ENCODE results near the gene DACH1.
"Not testable (repeated sequence)": the region's sequence is repeated elsewhere in the genome, so short reads cannot be mapped to it uniquely, and the experiment has no call there.

The DACH1 gene

GRCh38 chr13:71867131-71867814 lies at the start of gene DACH1:
DACH1 (minus strand) TSS chr13:71867204.
- no peak for DNase-seq

- no peak for DNase-seq
These were observed 46.7 kb upstream of the DACH1 start for GRCh38 chr13:71913717-71914116.

DNA sequence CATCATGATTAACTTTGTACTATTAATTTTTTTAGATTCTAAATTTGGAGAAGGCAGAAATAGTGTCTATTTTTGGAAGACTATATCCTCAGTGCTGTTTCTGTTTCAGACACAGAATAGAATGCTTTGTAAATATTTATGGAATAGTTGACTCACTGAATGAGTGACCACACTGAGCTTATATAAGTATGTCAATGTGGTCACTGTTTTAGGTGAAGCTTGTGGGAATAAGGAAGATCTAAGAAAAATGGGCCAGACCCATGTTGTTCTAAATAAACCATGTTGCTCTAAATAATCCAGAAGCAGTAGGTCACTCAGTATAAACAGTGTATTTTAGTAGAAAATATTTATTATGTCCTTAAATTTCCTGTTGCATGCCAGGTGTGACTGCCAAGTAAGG lies 45.5 kb upstream of the DACH1 start:
- DNase-seq, result no peak

GRCh38 chr13:71906448-71906847 lies 39.4 kb upstream of the DACH1 start:
- no peak for DNase-seq

DNA sequence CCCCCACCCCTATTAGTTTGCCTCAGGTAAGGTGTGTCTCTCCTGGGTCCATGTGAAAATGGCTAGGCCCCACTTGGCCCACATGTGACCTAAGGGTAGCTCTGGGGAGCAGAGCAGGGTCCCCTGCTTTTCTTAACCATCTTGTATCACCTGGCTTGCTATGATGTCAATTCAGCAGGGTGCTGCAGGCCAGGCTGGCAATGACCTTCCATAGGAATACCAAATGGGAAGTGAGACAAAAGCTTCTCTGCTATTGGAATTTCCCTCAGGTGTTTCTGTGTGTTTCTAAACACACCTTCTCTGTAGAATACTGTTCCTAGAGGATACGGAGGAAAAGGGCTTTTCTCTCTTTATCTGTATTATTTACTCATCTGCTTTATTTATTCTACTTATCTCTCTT lies 35.7 kb upstream of the DACH1 start:
- no peak for DNase-seq

DNA sequence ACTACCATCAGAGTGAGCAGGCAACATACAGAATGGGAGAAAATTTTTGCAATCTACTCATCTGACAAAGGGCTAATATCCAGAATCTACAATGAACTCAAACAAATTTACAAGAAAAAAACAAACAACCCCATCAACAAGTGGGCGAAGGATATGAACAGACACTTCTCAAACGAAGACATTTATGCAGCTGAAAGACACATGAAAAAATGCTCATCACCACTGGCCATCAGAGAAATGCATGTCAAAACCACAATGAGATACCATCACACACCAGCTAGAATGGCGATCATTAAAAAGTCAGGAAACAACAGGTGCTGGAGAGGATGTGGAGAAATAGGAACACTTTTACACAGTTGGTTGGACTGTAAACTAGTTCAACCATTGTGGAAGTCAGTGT lies 26.5 kb upstream of the DACH1 start:
- not testable (repeated sequence) for DNase-seq

GRCh38 chr13:71886880-71887279 lies 19.9 kb upstream of the DACH1 start:
- DNase-seq, result no peak

DNA sequence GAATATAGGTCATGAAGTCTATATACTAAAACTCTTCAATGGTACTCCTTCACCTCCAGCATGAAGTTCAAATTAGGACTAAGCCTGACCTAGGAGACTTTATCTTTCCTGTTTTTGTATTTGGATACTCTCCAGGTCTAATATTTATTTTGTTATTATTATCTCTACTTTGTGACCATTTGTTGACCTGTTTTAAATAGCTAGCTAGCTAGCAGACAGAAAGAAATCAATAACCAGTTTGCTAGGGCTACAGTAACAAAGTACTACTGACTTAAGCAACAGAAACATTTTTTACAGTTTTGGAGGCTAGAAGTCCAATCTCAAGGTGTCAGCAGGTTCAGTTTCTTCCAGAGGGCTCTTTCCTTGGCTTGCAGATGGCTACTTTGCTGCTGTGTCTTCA lies 15.1 kb upstream of the DACH1 start:
- no peak for DNase-seq

DNA sequence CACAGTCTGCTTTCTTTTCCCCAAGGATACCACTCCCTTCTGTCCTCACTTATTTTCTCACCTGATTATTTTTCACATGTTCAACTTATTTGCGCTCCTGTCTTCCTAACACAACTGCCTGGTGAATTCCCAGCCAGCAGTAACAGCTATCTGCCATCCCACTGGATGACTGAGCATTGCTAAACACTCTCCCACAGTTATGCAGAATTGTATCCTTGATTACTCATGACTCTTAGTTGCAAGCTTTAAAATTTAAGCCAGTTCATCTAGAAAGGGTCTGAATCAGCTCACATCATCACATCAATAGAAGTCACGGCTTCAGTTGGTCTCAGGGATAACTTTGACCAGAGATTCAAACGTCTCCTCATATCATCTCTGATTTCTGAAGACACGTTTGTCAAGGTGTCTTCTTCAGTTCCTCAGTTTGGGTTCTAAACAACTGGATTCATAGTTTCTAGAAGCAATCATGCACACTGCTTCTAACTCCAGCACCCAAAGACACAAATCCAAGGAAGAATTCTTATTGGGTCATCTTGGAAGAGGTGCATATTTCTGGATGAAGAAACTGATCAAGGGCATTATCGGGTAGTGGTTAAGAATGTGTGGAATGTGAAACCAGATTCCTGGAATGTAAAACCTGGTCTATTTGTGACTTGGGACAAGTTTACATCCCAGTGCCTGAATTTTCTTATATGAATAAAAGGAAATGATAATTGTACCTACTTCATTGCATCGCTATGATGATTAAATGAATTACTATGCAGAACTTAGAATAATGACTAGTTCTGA lies 13.9 kb upstream of the DACH1 start:
- DNase-seq, result no peak

DNA sequence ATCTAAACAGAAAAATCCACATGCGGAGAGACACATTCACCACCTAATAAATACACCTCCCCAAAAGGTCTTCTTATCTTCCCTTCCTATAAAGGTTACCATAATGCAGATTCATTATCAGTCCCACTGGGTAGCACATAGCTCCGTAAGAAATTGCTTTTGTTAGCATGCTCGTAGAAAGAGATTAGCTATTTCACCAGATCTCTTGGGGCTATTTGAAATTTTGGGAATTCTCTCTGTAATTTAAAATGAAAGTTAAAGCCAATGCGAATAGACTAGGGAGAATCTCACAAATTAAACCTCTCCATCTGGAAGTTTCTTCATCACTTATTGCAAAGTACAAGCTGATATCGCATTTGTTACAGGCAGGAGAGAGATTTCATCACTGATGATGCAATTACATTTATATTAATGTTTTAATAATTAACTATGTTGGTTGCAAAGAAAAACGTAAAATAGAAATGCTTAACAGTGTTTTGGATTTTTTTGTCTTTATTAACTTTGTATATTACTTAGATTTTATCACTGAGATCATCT lies 12.9 kb upstream of the DACH1 start:
- DNase-seq, result no peak

GRCh38 chr13:71879129-71879535 lies 12.1 kb upstream of the DACH1 start:
- DNase-seq, result no peak

DNA sequence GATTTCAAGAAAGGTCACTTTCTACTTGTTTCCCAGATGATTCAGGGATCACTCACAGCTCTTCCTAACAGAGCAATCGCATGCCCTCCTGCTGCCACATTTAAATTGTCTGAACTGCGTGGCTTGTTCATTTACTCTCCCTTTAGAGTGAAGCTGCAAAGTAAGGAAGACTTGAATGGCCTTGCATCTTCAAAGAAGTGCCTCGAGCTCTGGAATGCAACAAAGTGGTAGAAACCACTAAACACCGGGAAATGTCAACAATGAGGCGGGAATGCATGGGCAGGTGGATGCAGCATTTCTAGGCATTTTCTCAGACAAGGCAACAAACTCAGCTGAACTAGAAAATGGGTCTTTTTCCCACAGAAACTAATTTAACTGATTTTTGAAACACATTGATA lies 10.3 kb upstream of the DACH1 start:
- DNase-seq, result no peak

DNA sequence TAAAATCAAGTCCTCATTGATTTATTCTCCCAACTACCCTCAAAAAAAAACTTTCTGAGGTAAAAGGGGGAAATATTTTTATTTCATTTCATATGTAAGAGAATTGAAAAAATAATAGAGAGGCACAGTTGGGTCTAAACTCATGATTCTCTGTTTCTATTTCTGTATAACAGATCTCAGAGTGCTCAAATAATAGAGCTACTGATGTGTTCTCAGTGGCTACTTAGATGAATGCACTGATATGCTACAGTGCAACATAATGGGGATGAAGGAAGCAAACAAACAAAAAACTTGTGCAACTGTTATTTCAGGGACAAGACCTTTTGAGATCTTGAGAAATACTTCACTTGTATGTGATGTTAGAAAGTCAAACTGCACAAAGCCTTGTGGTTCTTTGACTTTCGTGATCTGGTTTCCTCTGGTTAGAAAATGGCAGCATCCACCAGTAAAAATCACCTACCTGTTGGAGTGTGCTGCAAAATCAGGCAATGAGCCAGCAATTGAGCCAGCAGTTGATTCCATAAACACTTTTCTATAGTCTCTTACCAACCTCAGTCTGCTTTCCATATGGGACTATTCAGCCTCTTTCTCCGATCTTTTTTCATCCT lies 9.7 kb upstream of the DACH1 start:
- DNase-seq, result no peak

DNA sequence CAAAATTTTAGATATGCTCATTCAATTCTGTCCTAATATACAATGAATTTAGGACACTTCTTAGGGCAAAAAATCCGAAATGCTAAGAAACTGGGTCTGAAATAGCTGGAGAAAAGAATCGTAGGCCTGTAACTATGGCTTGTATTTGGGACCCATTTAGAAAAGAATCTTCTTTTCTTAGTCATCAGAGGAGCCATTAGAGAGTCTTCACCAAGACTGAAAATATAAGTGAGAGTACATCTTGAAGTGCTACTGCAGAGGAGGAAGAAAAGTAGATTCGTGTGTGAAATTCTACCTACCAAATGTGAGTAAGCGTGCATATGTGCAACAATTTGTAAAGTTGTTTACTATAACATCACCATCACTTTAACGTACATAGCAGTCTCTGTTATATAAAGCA lies 8.8 kb upstream of the DACH1 start:
- no peak for DNase-seq

- no peak for DNase-seq
These were observed 7.5 kb upstream of the DACH1 start for GRCh38 chr13:71874458-71874857.

DNA sequence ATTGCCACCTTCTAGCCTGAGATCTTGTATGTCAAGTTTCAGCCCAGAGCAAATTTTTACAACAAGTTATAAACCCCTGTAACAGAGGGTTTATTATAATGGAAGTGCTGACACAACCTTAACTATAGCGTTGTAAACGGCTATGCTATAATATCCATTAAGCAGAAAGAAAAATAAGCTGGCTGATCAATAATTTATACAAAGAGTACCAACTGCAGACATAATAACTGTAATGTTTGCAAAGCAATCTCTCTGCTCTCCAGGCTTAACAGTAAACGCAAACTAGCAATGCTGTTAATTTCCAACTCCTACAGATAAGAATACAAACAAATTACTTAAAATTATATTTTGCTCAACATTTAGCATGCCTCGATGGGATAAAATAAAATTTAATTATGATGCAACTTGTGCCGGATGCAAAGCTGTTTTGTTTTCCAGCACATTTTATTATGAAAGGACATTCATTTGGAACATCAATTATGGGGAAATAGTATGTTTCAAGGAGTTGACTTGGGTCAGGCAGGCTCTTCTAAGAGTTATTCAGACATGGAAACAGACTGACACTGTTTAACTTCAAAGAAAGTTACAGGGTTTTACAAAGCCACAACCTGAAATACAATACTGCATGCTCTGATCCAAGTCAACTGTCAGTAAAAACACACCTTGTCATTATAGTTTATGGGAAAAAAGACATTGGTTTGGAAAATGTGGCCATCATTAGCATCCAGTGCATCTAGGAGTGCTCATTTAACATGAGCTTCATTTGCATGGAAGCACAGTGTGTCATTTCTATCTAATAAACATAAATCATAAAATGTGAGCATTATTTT lies 6.6 kb upstream of the DACH1 start:
- DNase-seq, result no peak

- no peak for DNase-seq
These were observed 4.8 kb upstream of the DACH1 start for GRCh38 chr13:71871844-71872243.

- no peak for DNase-seq
These were observed 4.3 kb upstream of the DACH1 start for GRCh38 chr13:71871176-71871754.

- no peak for DNase-seq
These were observed 3.1 kb upstream of the DACH1 start for GRCh38 chr13:71870100-71870499.

GRCh38 chr13:71869274-71869673 lies 2.3 kb upstream of the DACH1 start:
- no peak for DNase-seq

DNA sequence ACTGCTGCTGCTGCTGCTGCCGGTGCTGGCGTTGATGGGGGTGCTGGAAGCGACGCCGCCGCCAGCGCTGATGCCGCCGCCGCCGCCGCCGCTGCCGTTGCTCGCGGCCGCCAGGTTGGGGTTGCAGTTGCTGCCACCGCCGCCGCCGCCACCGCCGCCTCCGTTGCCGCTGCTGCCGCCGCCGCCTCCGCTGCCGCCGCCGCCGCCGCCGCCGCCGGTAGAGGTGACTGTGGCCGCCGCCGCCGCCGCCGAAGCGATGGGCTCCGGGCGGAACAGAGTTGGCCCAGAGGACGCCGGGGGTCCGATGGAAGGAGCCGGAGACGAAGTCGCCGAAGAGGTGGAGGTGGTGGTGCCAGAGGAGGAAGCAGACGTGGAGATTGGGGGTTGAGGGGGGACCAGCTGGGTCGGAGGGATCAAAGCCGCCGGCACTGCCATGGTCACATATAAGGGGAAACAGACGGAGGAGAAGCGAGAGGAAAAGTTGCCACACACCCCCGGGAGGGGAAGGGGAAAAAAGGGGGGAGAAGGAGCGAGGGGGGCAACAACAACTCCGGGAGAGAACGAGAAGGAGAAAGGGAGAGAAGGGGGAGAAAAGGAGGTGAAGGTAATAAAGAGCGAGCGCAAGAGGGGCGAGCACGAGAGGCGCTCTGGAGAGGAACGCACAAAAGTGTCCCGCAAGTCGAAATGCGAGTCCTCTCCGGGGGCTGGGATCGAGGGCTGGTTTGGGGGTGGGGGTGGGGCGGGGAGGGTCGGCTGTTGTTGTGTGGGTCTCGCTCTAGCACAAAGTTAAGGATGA lies 471 bp downstream of the DACH1 start:
- DNase-seq, result no peak

DNA sequence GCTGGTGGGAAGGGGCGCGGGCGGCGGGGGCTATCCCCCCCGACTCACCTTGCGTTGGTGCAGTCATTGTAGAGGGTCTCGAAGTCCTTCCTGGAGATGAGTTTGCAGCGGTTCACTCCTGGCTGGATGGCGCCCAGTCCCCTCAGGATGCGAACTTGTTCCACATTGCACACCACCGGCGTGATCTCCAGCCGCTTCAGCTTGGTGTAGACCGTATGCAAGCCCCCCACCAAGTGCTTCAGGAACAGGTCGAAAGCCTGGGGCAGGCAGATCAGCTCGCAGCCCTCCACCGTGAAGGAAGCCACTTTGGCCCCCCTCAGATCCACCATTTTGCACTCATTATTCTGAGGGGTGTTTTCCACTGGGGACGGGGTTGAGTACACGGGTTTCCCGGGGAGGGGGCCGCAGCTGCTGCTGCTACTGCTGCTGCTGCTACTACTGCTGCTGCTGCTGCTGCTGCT lies 1.1 kb downstream of the DACH1 start:
- no peak for DNase-seq

Data from CD4-positive, alpha-beta T cell treated with Interleukin-4 for 4 hours (primary cell).